H1 (cell line): ENCODE data around the gene TCF4. TPM values are rescaled to one million over a fixed set of nuclear protein-coding genes. Genes with fewer than 3 reads are reported as not detected.

ENCODE experiments used
- CTCF ChIA-PET: fragments of 300-600 bp; sonication (Branson Sonifier 250); formaldehyde crosslinking; loops from one replicate; lab custom pipeline; 2021; ENCODE audit not compliant: partially characterized antibody; lab: Charles Lee
- POLR2A ChIA-PET: fragments of 300-600 bp; sonication (Branson Sonifier 250); formaldehyde crosslinking; loops from one replicate; lab custom pipeline; 2021; ENCODE audit warnings: inconsistent platforms; ENCODE audit not compliant: partially characterized antibody; lab: Charles Lee
- DNase-seq, 2 experiments: peaks; one replicate each; pipeline versions ENCODE4 v3.0.0 to v3.0.0-alpha.2; 2010 to 2022; ENCODE audit warnings: low spot score in 2 of 2, low read depth in 1 of 2, mixed read lengths in 1 of 2
- FAIRE-seq: peaks from 2 replicates; lab custom pipeline; 2011; peaks lifted over from hg19 to GRCh38; lab: Jason Lieb, UNC
- H2AFZ ChIP-seq: 2 replicates; pipeline ENCODE4 v1.8.1; 2012; ENCODE audit warnings: low read length, inconsistent platforms
- H2AK5ac ChIP-seq: 2 replicates; pipeline ENCODE4 v1.6.1; 2013; ENCODE audit warnings: low read depth, low read length
- H2BK120ac ChIP-seq: replicated peaks from 2 replicates; pipeline ENCODE3; 2013; ENCODE audit warnings: low read depth, low read length, inconsistent platforms
- H2BK12ac ChIP-seq: 2 replicates; pipeline ENCODE4 v1.6.1; 2013; ENCODE audit warnings: low read depth, low read length
- H2BK15ac ChIP-seq: 2 replicates; pipeline ENCODE4 v1.6.1; 2013; ENCODE audit warnings: low read length
- H2BK20ac ChIP-seq: 2 replicates; pipeline ENCODE4 v1.6.1; 2013; ENCODE audit warnings: low read length
- H2BK5ac ChIP-seq: 2 replicates; pipeline ENCODE4 v1.6.1; 2013; ENCODE audit warnings: low read depth, low read length
- H3K14ac ChIP-seq: 2 replicates; pipeline ENCODE4 v1.6.1; 2013; ENCODE audit warnings: inconsistent platforms; ENCODE audit not compliant: insufficient read length
- H3K18ac ChIP-seq: 2 replicates; pipeline ENCODE4 v1.6.1; 2013; ENCODE audit warnings: low read length; ENCODE audit errors: extremely low read depth
- H3K23ac ChIP-seq: 2 replicates; pipeline ENCODE4 v1.6.1; 2013; ENCODE audit warnings: inconsistent platforms; ENCODE audit not compliant: insufficient read length
- H3K23me2 ChIP-seq: 2 replicates; pipeline ENCODE4 v1.6.1; 2013; ENCODE audit warnings: low read depth, low read length
- H3K27ac ChIP-seq: 2 replicates; pipeline ENCODE4 v1.6.1; 2011; ENCODE audit warnings: low read depth, low read length, inconsistent platforms
- H3K27me3 ChIP-seq, 4 experiments: replicated peaks in 1 of 4; 1 replicate in 1 of 4; 2 replicates in 3 of 4; pipeline versions ENCODE4 v1.6.1 to v1.8.1; 2011 to 2013; ENCODE audit warnings: low read length in 3 of 4, mild to moderate bottlenecking in 3 of 4, inconsistent platforms in 2 of 4, mixed read lengths in 2 of 4, moderate library complexity in 1 of 4; ENCODE audit not compliant: control insufficient read depth in 3 of 4, insufficient read depth in 3 of 4; ENCODE audit errors: extremely low read depth in 1 of 4
- H3K36me3 ChIP-seq, 4 experiments: 2 replicates each; pipeline versions ENCODE4 v1.6.1 to v1.8.1; 2011 to 2013; ENCODE audit warnings: mild to moderate bottlenecking in 4 of 4, low read length in 3 of 4, moderate library complexity in 2 of 4, control low read depth in 1 of 4, inconsistent platforms in 1 of 4; ENCODE audit not compliant: insufficient read depth in 4 of 4, control insufficient read depth in 2 of 4
- H3K4ac ChIP-seq: replicated peaks from 2 replicates; pipeline ENCODE3; 2013; ENCODE audit warnings: low read length, low read depth, mixed read lengths, inconsistent platforms; ENCODE audit not compliant: insufficient read length
- H3K4me1 ChIP-seq, 4 experiments: replicated peaks in 1 of 4; 1 replicate in 1 of 4; 2 replicates in 3 of 4; pipeline versions ENCODE4 v1.6.1 to v1.8.1; 2011 to 2013; ENCODE audit warnings: low read length in 3 of 4, inconsistent platforms in 2 of 4, mixed read lengths in 1 of 4; ENCODE audit not compliant: insufficient read depth in 4 of 4, control insufficient read depth in 3 of 4
- H3K4me2 ChIP-seq, 2 experiments: 2 replicates each; pipeline versions ENCODE4 v1.6.1 to v1.8.1; 2011 to 2013; ENCODE audit warnings: low read depth in 2 of 2, low read length in 2 of 2, control low read depth in 1 of 2, inconsistent platforms in 1 of 2, mild to moderate bottlenecking in 1 of 2; ENCODE audit not compliant: insufficient read depth in 1 of 2
- H3K4me3 ChIP-seq, 4 experiments: fragments of 200-600, 300-600 bp in 1 of 4; sonication (generic), shearing (Covaris generic), sonication (Bioruptor Twin) in 1 of 4; 2 replicates each; pipeline versions ENCODE4 v1.5.1 to v1.8.1; 2011 to 2016; ENCODE audit warnings: low read length in 4 of 4, low read depth in 3 of 4, control low read depth in 2 of 4, inconsistent platforms in 2 of 4, mild to moderate bottlenecking in 2 of 4, mixed read lengths in 1 of 4, moderate library complexity in 1 of 4; ENCODE audit not compliant: insufficient read depth in 2 of 4; ENCODE audit errors: extremely low read depth in 1 of 4
- H3K56ac ChIP-seq: replicated peaks from 2 replicates; pipeline ENCODE3; 2013; ENCODE audit warnings: low read depth, mild to moderate bottlenecking, mixed read lengths, low read length, inconsistent platforms; ENCODE audit not compliant: insufficient read length
- H3K79me1 ChIP-seq: 2 replicates; pipeline ENCODE4 v1.6.1; 2013; ENCODE audit warnings: low read depth, low read length, control low read depth
- H3K79me2 ChIP-seq, 2 experiments: 2 replicates each; pipeline versions ENCODE4 v1.6.1 to v1.8.1; 2012 to 2013; ENCODE audit warnings: low read length in 2 of 2, mild to moderate bottlenecking in 2 of 2, inconsistent platforms in 1 of 2; ENCODE audit not compliant: insufficient read depth in 2 of 2, control insufficient read depth in 1 of 2
- H3K9ac ChIP-seq, 4 experiments: replicated peaks in 1 of 4; 1 replicate in 1 of 4; 2 replicates in 3 of 4; pipeline versions ENCODE4 v1.6.1 to v1.8.1; 2011 to 2013; ENCODE audit warnings: low read depth in 3 of 4, low read length in 3 of 4, control low read depth in 2 of 4, mild to moderate bottlenecking in 2 of 4, moderate library complexity in 2 of 4, inconsistent platforms in 1 of 4; ENCODE audit errors: extremely low read depth in 1 of 4
- H3K9me3 ChIP-seq, 2 experiments: 2 replicates each; pipeline versions ENCODE4 v1.6.1 to v1.8.1; 2012 to 2013; ENCODE audit warnings: mild to moderate bottlenecking in 2 of 2, moderate library complexity in 2 of 2, control low read depth in 1 of 2, inconsistent platforms in 1 of 2, low read depth in 1 of 2, low read length in 1 of 2, mixed read lengths in 1 of 2; ENCODE audit not compliant: insufficient read depth in 2 of 2
- H4K20me1 ChIP-seq, 2 experiments: replicated peaks in 1 of 2; 2 replicates each; pipeline versions ENCODE3 to v1.8.1; 2011 to 2013; ENCODE audit warnings: inconsistent platforms in 2 of 2, low read length in 2 of 2, mild to moderate bottlenecking in 1 of 2; ENCODE audit not compliant: insufficient read depth in 2 of 2, control insufficient read depth in 1 of 2
- H4K5ac ChIP-seq: 2 replicates; pipeline ENCODE4 v1.6.1; 2013; ENCODE audit warnings: low read length, low read depth, mixed read lengths, inconsistent platforms; ENCODE audit not compliant: insufficient read length
- H4K8ac ChIP-seq: 2 replicates; pipeline ENCODE4 v1.8.0; 2013; ENCODE audit warnings: mild to moderate bottlenecking, moderate library complexity, low read length, inconsistent platforms; ENCODE audit not compliant: insufficient read depth; ENCODE audit errors: extremely low read depth
- H4K91ac ChIP-seq: replicated peaks from 2 replicates; pipeline ENCODE3; 2013; ENCODE audit warnings: low read length, mixed read lengths, inconsistent platforms; ENCODE audit not compliant: insufficient read length
- CHD1 ChIP-seq: IDR thresholded peaks from 2 replicates; pipeline ENCODE4 v1.6.1; 2012; ENCODE audit warnings: low read depth, low read length, improper control_type of control experiment
- E2F6 ChIP-seq: IDR thresholded peaks from 2 replicates; pipeline ENCODE4 v1.6.1; 2012; ENCODE audit warnings: inconsistent platforms
- KDM1A ChIP-seq: fragments of 200-600, 300-600 bp; sonication (generic); IDR thresholded peaks from 2 replicates; pipeline ENCODE4 v1.7.1; 2016; ENCODE audit warnings: mild to moderate bottlenecking, low read length, borderline replicate concordance
- SIX5 ChIP-seq: IDR thresholded peaks from 2 replicates; pipeline ENCODE4 v1.6.1; 2011; ENCODE audit warnings: mild to moderate bottlenecking, low read depth, low read length
- SP1 ChIP-seq: IDR thresholded peaks from 2 replicates; pipeline ENCODE4 v1.6.1; 2011; ENCODE audit warnings: low read depth, low read length
- TCF12 ChIP-seq: IDR thresholded peaks from 2 replicates; pipeline ENCODE4 v1.6.1; 2011; ENCODE audit warnings: low read depth, mild to moderate bottlenecking, low read length
- WGBS, 2 experiments: shearing (Covaris generic) in 1 of 2; methylation state at CpG; one replicate each; pipeline versions ENCODE4 v1.1.6 to v1.1.7; 2013 to 2015; ENCODE audit warnings: low lambda C conversion rate in 2 of 2, mixed read lengths in 2 of 2, inconsistent platforms in 1 of 2, low coverage in 1 of 2, missing lambda C conversion rate in 1 of 2; ENCODE audit not compliant: insufficient replicate concordance in 2 of 2, insufficient coverage in 1 of 2, insufficient read length in 1 of 2; ENCODE audit errors: extremely low coverage in 1 of 2, missing lambda C conversion rate in 1 of 2; 5-methylcytosine and 5-hydroxymethylcytosine counted together
- polyA plus RNA-seq, 7 experiments: library from polyadenylated mRNA; depleted of rRNA in 3 of 7; stranded (reverse) in 5 of 7; unstranded in 2 of 7; fragments of >200 nt in 5 of 7; fragments of 200-250 nt in 2 of 7; gene quantifications; 1 replicate in 5 of 7; 2 replicates in 1 of 7; 4 replicates in 1 of 7; pipeline versions ENCODE4 v1.2.1 to v1.2.3, GENCODE V29; 2011 to 2013; ENCODE audit warnings: missing spikeins in 2 of 7, mixed read lengths in 2 of 7
- total RNA-seq: library from RNA; stranded (reverse); fragmentation: NEBNext Ultra II Directional; extraction: Animal tissue kit (Norgen Biotek cat#: 25700); gene quantifications from 2 replicates; pipeline ENCODE4 v1.2.1, GENCODE V29; 2021

Gene TCF4
- total and polyA plus RNA-seq, 2 of the 8 experiments (the other 6 are each of a cell fraction or from before 2014, with no cell fraction given) = 59.3 to 118 TPM

GRCh38 chr18:55555395-55556027 is 32.5 kb downstream of the TCF4 start:
- H3K27ac ChIP-seq = no peak overlapping the region
- H3K4me2 ChIP-seq = no peak overlapping the region
- H3K18ac ChIP-seq = no peak overlapping the region
- no peak overlapping the region for H2BK120ac ChIP-seq
- H3K79me1 ChIP-seq = no peaks in the 10 kb centered on the region
- FAIRE-seq (no peak), DNase-seq (no peak)
- peaks cover 0 to 93% of the 10 kb centered on the region in 2 experiments; a peak in 2 of 4 replicates for H3K79me2 ChIP-seq
- H3K9ac ChIP-seq = no peak overlapping the region
- 78% methylated on average over 4 of the region's 4 CpGs; no CpG with 5 or more reads in 1 of the 2 experiments for WGBS, 2 experiments
- H2AFZ ChIP-seq = no peak overlapping the region
- no peak overlapping the region for H4K5ac ChIP-seq
- no peak overlapping the region for H3K4me3 ChIP-seq
- no peaks in the 10 kb centered on the region for H3K27me3 ChIP-seq
- peaks cover 0 to 3% (median 0%) of the 10 kb centered on the region in 4 experiments; a peak in 1 of 7 replicates for H3K4me1 ChIP-seq
- H3K56ac ChIP-seq = no peak overlapping the region
- H3K23me2 ChIP-seq = no peaks in the 10 kb centered on the region
- no peak overlapping the region for H4K8ac ChIP-seq
- CTCF ChIA-PET = interaction anchor here (0.7 to 1.7 kb wide), 5 partner anchors 12 to 645 kb away, joined by 3 to 4 read pairs (median 3); no protein-coding TSS in a partner anchor
- no peak overlapping the region for H4K91ac ChIP-seq
- peaks cover 5 to 8% of the 10 kb centered on the region in 2 experiments for H4K20me1 ChIP-seq
- no peak overlapping the region for H3K23ac ChIP-seq
- H3K36me3 ChIP-seq = peaks cover 0 to 4% (median 0%) of the 10 kb centered on the region in 4 experiments; a peak in 1 of 8 replicates
- POLR2A ChIA-PET = no interaction called here
- H3K9me3 ChIP-seq = no peaks in the 10 kb centered on the region
- H2BK15ac ChIP-seq = no peak overlapping the region
- TF ChIP-seq SP1 = no peak
- no peak for TF ChIP-seq KDM1A
- no peak for TF ChIP-seq CHD1
- TF ChIP-seq TCF12 = no peak
- no peak for TF ChIP-seq SIX5
- TF ChIP-seq E2F6 = no peak
- TF ChIP-seq, all 59 proteins: peak for 0
- no peak overlapping the region for H2AK5ac ChIP-seq
- H2BK20ac ChIP-seq = no peak overlapping the region
- no peak overlapping the region for H2BK5ac ChIP-seq
- H3K14ac ChIP-seq = no peak overlapping the region
- no peak overlapping the region for H3K4ac ChIP-seq
- H2BK12ac ChIP-seq = no peak overlapping the region
